ENCODE results near the gene FAM98A. TPM values are rescaled to one million over a fixed set of nuclear protein-coding genes. Genes with fewer than 3 reads are reported as not detected.
A peak's percentile ranks its signal among the peaks of the same experiment; 100 is the strongest.

The FAM98A gene
- total RNA-seq, 6 experiments from 2014 or later: 19.8 to 118 (median 28.0) TPM

DNA sequence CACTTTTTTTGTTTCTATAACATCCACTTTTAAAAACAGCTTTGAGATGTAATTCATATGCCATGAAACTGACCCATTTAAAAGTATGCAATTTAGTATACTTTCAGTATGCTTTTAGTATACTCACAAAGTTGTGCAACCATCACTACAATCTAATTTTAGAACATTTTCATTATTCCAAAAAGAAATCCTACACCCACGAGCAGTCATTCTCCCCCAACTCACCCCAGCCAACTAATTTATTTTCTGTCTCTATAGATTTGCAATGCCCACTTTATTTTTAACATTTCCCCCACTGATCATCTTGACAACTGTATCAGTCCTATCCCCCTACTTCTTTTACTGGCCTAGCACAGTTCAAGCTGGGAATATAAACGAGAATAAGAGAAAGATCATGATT, 39.1 kb downstream of the FAM98A start:
- DNase-seq: no peak
- no peak overlapping the region for H3K4me3 ChIP-seq
- intact Hi-C loops (cut with DNase I): no loop called here
- H3K27ac ChIP-seq: no peak overlapping the region
- no peak for TF ChIP-seq POLR2A (IDR thresholded peaks at IDR 0.05)
- TF ChIP-seq, protein P1, sequence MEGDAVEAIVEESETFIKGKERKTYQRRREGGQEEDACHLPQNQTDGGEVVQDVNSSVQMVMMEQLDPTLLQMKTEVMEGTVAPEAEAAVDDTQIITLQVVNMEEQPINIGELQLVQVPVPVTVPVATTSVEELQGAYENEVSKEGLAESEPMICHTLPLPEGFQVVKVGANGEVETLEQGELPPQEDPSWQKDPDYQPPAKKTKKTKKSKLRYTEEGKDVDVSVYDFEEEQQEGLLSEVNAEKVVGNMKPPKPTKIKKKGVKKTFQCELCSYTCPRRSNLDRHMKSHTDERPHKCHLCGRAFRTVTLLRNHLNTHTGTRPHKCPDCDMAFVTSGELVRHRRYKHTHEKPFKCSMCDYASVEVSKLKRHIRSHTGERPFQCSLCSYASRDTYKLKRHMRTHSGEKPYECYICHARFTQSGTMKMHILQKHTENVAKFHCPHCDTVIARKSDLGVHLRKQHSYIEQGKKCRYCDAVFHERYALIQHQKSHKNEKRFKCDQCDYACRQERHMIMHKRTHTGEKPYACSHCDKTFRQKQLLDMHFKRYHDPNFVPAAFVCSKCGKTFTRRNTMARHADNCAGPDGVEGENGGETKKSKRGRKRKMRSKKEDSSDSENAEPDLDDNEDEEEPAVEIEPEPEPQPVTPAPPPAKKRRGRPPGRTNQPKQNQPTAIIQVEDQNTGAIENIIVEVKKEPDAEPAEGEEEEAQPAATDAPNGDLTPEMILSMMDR (IDR thresholded peaks at IDR 0.05): no peak
- H3K27me3 ChIP-seq: no peaks in the 10 kb centered on the region
- H3K36me3 ChIP-seq: no peaks in the 10 kb centered on the region
- no peaks in the 10 kb centered on the region for H3K4me1 ChIP-seq
- no peak for ATAC-seq
- 51% methylated on average over 2 of the region's 2 CpGs for WGBS (ENCODE audit: insufficient coverage, low coverage, low lambda C conversion rate, missing lambda C conversion rate)
- no peaks in the 10 kb centered on the region for H3K9me3 ChIP-seq

DNA sequence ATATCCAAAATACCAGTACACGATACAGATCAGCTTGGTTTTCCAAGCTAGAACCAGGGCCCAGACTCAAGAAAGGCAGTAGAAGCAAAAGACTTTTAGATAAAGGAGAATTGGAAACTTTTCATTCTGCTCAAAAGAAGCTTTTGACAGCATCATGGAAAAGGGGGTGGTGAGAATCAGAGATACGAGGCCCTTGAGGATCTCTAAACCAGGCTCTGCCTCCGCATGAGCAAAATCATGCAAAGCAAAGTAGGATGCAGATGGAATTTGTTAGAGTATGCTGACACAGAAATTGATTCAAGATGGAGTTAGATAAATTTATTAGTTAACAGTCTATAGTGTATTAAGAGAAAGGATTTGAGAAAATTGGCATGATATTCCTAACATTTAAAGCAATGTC, 39.8 kb downstream of the FAM98A start:
- Histone ChIP-seq H3K36me3 (no peaks in the 10 kb centered on the region), H3K4me3 (no peak overlapping the region), H3K27me3 (no peaks in the 10 kb centered on the region), H3K9me3 (no peaks in the 10 kb centered on the region), H3K27ac (no peak overlapping the region), H3K4me1 (no peaks in the 10 kb centered on the region)
- DNase-seq (no peak), ATAC-seq (no peak)
- TF ChIP-seq POLR2A (IDR thresholded peaks at IDR 0.05): no peak
- TF ChIP-seq, protein P1 (IDR thresholded peaks at IDR 0.05): no peak
- WGBS (ENCODE audit: insufficient coverage, low coverage, low lambda C conversion rate, missing lambda C conversion rate): 98% methylated on average over 3 of the region's 3 CpGs
- intact Hi-C loops (cut with DNase I): no loop called here

DNA sequence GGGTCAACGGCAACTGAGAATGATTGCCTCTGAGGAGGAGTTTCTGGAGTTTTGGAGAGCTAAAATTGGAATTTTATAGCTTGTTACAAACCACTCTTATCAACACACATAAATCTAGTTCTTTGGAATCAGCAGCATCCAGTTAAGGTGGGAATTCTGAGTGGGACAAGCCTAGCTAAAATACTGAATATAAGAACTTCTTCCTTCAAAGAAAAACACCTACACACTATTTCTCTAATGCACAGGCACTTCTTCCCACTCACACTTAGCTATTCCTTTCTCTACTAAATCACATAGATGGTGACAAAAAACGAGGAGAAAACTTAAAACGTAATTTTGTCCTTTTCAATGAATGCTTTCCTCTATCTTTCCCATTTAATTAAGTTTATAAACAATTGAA, 43.4 kb downstream of the FAM98A start:
- DNase-seq: no peak
- intact Hi-C loops (cut with DNase I): no loop called here
- no peak for ATAC-seq
- TF ChIP-seq, protein P1 (IDR thresholded peaks at IDR 0.05): no peak
- TF ChIP-seq POLR2A (IDR thresholded peaks at IDR 0.05): no peak
- Histone ChIP-seq H3K36me3 (no peaks in the 10 kb centered on the region), H3K4me1 (peaks cover 0 to 14% (median 0%) of the 10 kb centered on the region in 4 donors), H3K27me3 (no peaks in the 10 kb centered on the region), H3K9me3 (no peaks in the 10 kb centered on the region), H3K27ac (peak overlapping the region in 2 of 3 donors; percentile 2 to 24), H3K4me3 (no peak overlapping the region)
- WGBS (ENCODE audit: insufficient coverage, low coverage, low lambda C conversion rate, missing lambda C conversion rate): 56% methylated on average over 3 of the region's 3 CpGs

DNA sequence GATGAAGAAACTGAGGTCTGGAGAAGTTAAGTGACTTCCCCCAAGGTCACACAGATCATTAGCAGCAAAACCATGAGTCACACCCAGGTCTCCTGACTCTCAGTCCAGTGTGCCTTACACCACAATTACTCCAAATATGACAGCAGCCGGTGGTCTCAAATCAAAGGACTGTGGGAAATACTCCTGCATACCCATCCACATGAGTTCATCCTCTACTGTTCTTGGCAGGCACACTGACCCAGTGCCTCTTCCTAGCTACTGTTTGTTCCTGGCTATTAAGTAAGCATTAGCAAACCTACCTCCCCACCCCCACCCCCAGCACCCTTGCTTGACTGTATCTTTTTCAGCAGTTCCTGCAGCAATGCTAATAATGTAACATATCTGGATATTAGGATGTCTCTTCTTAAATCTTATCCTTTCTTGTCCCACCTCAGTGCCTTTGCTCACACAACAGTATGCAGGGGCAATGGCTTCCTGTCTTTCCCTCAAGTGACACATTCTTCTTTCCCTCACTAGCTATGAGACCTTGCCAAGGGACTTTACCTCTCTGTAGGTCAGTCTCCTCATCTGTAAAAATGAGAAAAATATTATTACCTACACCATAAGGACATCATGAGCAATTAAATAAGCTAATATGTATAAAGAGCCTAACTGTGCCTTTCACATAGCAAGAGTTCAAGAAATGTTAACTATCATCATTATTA, 46.2 kb downstream of the FAM98A start:
- Histone ChIP-seq H3K4me3 (no peak overlapping the region), H3K27me3 (no peaks in the 10 kb centered on the region), H3K27ac (no peak overlapping the region), H3K4me1 (peaks cover 0 to 17% (median 0%) of the 10 kb centered on the region in 4 donors), H3K9me3 (no peaks in the 10 kb centered on the region), H3K36me3 (no peaks in the 10 kb centered on the region)
- ATAC-seq (peak; percentile 86 to 91 (median 88)), DNase-seq (peak in 2 of 3 donors; percentile 30 to 54)
- WGBS (ENCODE audit: insufficient coverage, low coverage, low lambda C conversion rate, missing lambda C conversion rate): 38% methylated on average over 1 of the region's 1 CpG
- no peak for TF ChIP-seq POLR2A (IDR thresholded peaks at IDR 0.05)
- TF ChIP-seq, protein P1 (IDR thresholded peaks at IDR 0.05): no peak
- intact Hi-C loops (cut with DNase I): no loop called here

Data from right lobe of liver (tissue), 6 donors.